Pancreas (tissue), 10 donors: ENCODE data around the gene SNUPN. TPM values are rescaled to one million over a fixed set of nuclear protein-coding genes. Genes with fewer than 3 reads are reported as not detected.

Source experiments
- ATAC-seq, 4 donors: fragments of 200-7000 bp; cut with Tn5 transposase; one replicate each; pipeline versions ENCODE4 v1.8.0 to v1.9.1; 2020; ENCODE audit warnings: mild to moderate bottlenecking in 4 of 4, moderate library complexity in 4 of 4
- DNase-seq, 6 donors: peaks; one replicate each; pipeline ENCODE4 v3.0.0-alpha.2; 2020
- FAIRE-seq: peaks from 2 replicates; lab custom pipeline; 2012; peaks lifted over from hg19 to GRCh38; lab: Jason Lieb, UNC
- H3K27ac ChIP-seq, 4 donors: fragments of 200-600 bp; sonication (generic); 1 replicate in 3 of 4; 2 replicates in 1 of 4; pipeline versions ENCODE4 v1.5.0 to v1.8.0; 2020
- H3K27me3 ChIP-seq, 4 donors: fragments of 200-600 bp; one replicate each; pipeline ENCODE4 v1.8.0; 2021
- H3K36me3 ChIP-seq, 3 donors: fragments of 200-600 bp; sonication (generic) in 1 of 3; one replicate each; pipeline versions ENCODE4 v1.5.0 to v1.8.0; 2020 to 2021
- H3K4me1 ChIP-seq, 3 donors: fragments of 200-600 bp; one replicate each; pipeline ENCODE4 v1.8.0; 2021
- H3K4me3 ChIP-seq, 4 donors: fragments of 200-600 bp; sonication (generic) in 2 of 4; one replicate each; pipeline versions ENCODE4 v1.5.0 to v1.8.0; 2020 to 2021
- H3K9me3 ChIP-seq, 4 donors: fragments of 200-600 bp; one replicate each; pipeline ENCODE4 v1.8.0; 2021
- CTCF ChIP-seq, 4 donors: fragments of 200-600 bp; sonication (generic) in 3 of 4; IDR thresholded peaks; one replicate each; pipeline versions ENCODE4 v1.5.0 to v1.8.0; 2021; ENCODE audit warnings: antibody characterized with exemption in 4 of 4
- WGBS, 2 donors: extraction: QIAGEN DNeasy Blood & Tissue Kit; methylation state at CpG; one replicate each; pipeline ENCODE4 v1.1.7; 2013; 5-methylcytosine and 5-hydroxymethylcytosine counted together
- intact Hi-C, 3 donors: fragments of 100-400 bp; cut with DNase I; formaldehyde crosslinking; loops; one replicate each; pipeline versions ENCODE4 v1.11.1 to v1.14.2; 2022
- polyA plus RNA-seq, 2 donors: library from polyadenylated mRNA; stranded (reverse); fragments of 200-250 nt; gene quantifications; one replicate each; pipeline ENCODE4 v1.2.3, GENCODE V29; 2013
- total RNA-seq, 6 donors: library from RNA; stranded (reverse); fragmentation: NEBNext Ultra II Directional in 4 of 6; extraction: Animal tissue kit (Norgen Biotek cat#: 25700) in 4 of 6; gene quantifications; one replicate each; pipeline versions ENCODE4 v1.2.1 to v1.2.4, GENCODE V29; 2021 to 2023
- donor health status: healthy with polysubstance abuse.
- donor health status: DM: no; HTN: no; CAD: no; lungs with moderate emphysema.
- donor health status: DM: no; HTN: no; CAD: no.
- donor health status: control.
- donor health status: control.
- donor health status: Bipolar disorder and iron deficiency.
- donor health status: DM: yes; HTN: yes; CAD: no.
- donor health status: DM: no; HTN: no; CAD: no.
- donor health status: DM: no; HTN: no; CAD: no.
- donor health status: DM: yes; HTN: yes; CAD: no.

The SNUPN gene
- total and polyA plus RNA-seq, 8 donors = 5.1 to 13.1 (median 7.9) TPM

- Histone ChIP-seq H3K4me1 (no peaks in the 10 kb centered on the region), H3K27me3 (no peaks in the 10 kb centered on the region), H3K36me3 (no peaks in the 10 kb centered on the region), H3K27ac (no peak overlapping the region), H3K4me3 (no peak overlapping the region), H3K9me3 (no peaks in the 10 kb centered on the region)
- DNase-seq = no peak
- no peak for FAIRE-seq
- intact Hi-C loops = no loop called here
- TF ChIP-seq CTCF (IDR thresholded peaks at IDR 0.05) = no peak
- no peak for ATAC-seq
Observed at GRCh38 chr15:75554717-75555116, 70.8 kb downstream of the SNUPN start.

- no peak for DNase-seq
- TF ChIP-seq CTCF (IDR thresholded peaks at IDR 0.05) = no peak
- H3K27me3 ChIP-seq = no peaks in the 10 kb centered on the region
- H3K9me3 ChIP-seq = no peaks in the 10 kb centered on the region
- ATAC-seq = no peak
- no peaks in the 10 kb centered on the region for H3K4me1 ChIP-seq
- intact Hi-C loops = no loop called here
- no peak overlapping the region for H3K27ac ChIP-seq
- no peak for FAIRE-seq
- H3K4me3 ChIP-seq = no peak overlapping the region
- no peaks in the 10 kb centered on the region for H3K36me3 ChIP-seq
Observed at GRCh38 chr15:75553659-75554058, 71.9 kb downstream of the SNUPN start.

- 87 to 100% methylated on average over 4 of the region's 4 CpGs for WGBS, 2 donors
- Histone ChIP-seq H3K9me3 (no peaks in the 10 kb centered on the region), H3K27me3 (no peaks in the 10 kb centered on the region), H3K27ac (no peak overlapping the region), H3K4me1 (no peaks in the 10 kb centered on the region), H3K36me3 (no peaks in the 10 kb centered on the region), H3K4me3 (no peak overlapping the region)
- intact Hi-C loops = no loop called here
- ATAC-seq (peak in 2 of 4 donors; percentile 30 to 43), DNase-seq (no peak), FAIRE-seq (no peak)
- TF ChIP-seq CTCF (IDR thresholded peaks at IDR 0.05) = no peak
Observed at GRCh38 chr15:75551091-75551490, 74.4 kb downstream of the SNUPN start.

Other genes starting within 250 kb of the SNUPN start
- gene SIN3A, start 174.0 kb downstream of the SNUPN start, total RNA-seq = 10 to 100 TPM; 19.6 to 33.4 (median 23.8) TPM
- gene SIN3A, start 174.0 kb downstream of the SNUPN start, polyA plus RNA-seq = 10 to 100 TPM in 1 of 2 donors, 1 to 10 TPM in 1; 6.8 to 12.6 TPM
- 10 to 100 TPM in 2 of 6 donors, 1 to 10 TPM in 4; 5.8 to 16.8 (median 8.9) TPM for gene PTPN9, start 46.4 kb downstream of the SNUPN start, total RNA-seq
- 1 to 10 TPM; 3.3 to 5.7 TPM for gene PTPN9, start 46.4 kb downstream of the SNUPN start, polyA plus RNA-seq
- 10 to 100 TPM; 18.7 to 34.8 (median 29.2) TPM for gene IMP3, start 14.5 kb upstream of the SNUPN start, total RNA-seq
- gene IMP3, start 14.5 kb upstream of the SNUPN start, polyA plus RNA-seq = 10 to 100 TPM; 28.4 to 39.6 TPM
- gene SNX33, start 22.2 kb upstream of the SNUPN start, total RNA-seq = 10 to 100 TPM; 12.8 to 24.1 (median 14.6) TPM
- 10 to 100 TPM in 1 of 2 donors, 1 to 10 TPM in 1; 9.8 to 13.2 TPM for gene SNX33, start 22.2 kb upstream of the SNUPN start, polyA plus RNA-seq
- gene CSPG4, start 87.1 kb upstream of the SNUPN start, total RNA-seq = 1 to 10 TPM in 2 of 6 donors, under 1 TPM in 4; 0.35 to 1.2 (median 0.95) TPM
- gene CSPG4, start 87.1 kb upstream of the SNUPN start, polyA plus RNA-seq = 1 to 10 TPM; 2.9 to 3.1 TPM
- 10 to 100 TPM in 4 of 6 donors, 1 to 10 TPM in 2; 8.7 to 19.4 (median 10.6) TPM for gene UBE2Q2, start 217.7 kb upstream of the SNUPN start, total RNA-seq
- gene UBE2Q2, start 217.7 kb upstream of the SNUPN start, polyA plus RNA-seq = 10 to 100 TPM; 10.9 to 15.8 TPM